Uterus (tissue), 2 donors: Measurements from ENCODE around the gene KRCC1.

Experiments
- POLR2A ChIP-seq, 2 donors: fragments of 450-650 bp; IDR thresholded peaks; one replicate each; pipeline ENCODE4 v1.6.1; 2016; ENCODE audit warnings: antibody characterized with exemption in 2 of 2, mild to moderate bottlenecking in 1 of 2, moderate library complexity in 1 of 2
- TF ChIP-seq, protein P1 (sequence below), 4 experiments: fragments of 200-600 bp in 2 of 4; fragments of 450-650 bp in 2 of 4; sonication (generic) in 2 of 4; IDR thresholded peaks; one replicate each; pipeline ENCODE4 v1.5.1; 2016 to 2019; ENCODE audit warnings: antibody characterized with exemption in 4 of 4, mild to moderate bottlenecking in 2 of 4, moderate library complexity in 1 of 4

DNA sequence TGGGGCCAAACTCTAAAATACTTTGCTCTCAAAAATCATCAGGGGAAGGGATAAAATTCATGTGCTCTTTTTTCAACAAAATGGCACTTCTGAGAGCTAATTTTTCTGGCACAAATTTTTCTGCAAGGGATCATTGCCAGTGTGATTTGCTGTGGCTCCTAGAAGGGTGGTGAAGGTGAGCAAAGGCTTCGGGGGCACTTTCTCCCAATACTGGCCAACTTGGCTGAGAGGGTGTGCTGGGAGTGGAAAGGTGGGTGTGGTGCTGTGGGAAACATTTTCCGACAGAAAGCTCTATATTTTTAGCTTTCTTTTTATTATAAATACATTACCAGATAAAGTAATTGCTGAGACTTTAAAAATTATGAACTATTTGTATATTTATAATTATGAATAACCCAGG, 12.5 kb upstream of the KRCC1 start:
- TF ChIP-seq, protein P1, sequence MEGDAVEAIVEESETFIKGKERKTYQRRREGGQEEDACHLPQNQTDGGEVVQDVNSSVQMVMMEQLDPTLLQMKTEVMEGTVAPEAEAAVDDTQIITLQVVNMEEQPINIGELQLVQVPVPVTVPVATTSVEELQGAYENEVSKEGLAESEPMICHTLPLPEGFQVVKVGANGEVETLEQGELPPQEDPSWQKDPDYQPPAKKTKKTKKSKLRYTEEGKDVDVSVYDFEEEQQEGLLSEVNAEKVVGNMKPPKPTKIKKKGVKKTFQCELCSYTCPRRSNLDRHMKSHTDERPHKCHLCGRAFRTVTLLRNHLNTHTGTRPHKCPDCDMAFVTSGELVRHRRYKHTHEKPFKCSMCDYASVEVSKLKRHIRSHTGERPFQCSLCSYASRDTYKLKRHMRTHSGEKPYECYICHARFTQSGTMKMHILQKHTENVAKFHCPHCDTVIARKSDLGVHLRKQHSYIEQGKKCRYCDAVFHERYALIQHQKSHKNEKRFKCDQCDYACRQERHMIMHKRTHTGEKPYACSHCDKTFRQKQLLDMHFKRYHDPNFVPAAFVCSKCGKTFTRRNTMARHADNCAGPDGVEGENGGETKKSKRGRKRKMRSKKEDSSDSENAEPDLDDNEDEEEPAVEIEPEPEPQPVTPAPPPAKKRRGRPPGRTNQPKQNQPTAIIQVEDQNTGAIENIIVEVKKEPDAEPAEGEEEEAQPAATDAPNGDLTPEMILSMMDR (IDR thresholded peaks at IDR 0.05), result no peak
- no peak for TF ChIP-seq POLR2A (IDR thresholded peaks at IDR 0.05)
